HepG2 (cell line): ENCODE measurements around the gene MXRA7. TPM values are rescaled to one million over a fixed set of nuclear protein-coding genes. Genes with fewer than 3 reads are reported as not detected.
A peak's percentile ranks its signal among the peaks of the same experiment; 100 is the strongest.

Experiments
- POLR2A ChIP-seq, 2 experiments: IDR thresholded peaks; 2 replicates each; pipeline ENCODE4 v1.6.1; 2011; ENCODE audit warnings: low read depth in 2 of 2, low read length in 2 of 2, mild to moderate bottlenecking in 1 of 2, moderate library complexity in 1 of 2; ENCODE audit not compliant: insufficient read depth in 1 of 2
- RFX1 ChIP-seq: fragments of 450-650 bp; IDR thresholded peaks from 2 replicates; pipeline ENCODE4 v1.6.1; 2017
- RFXANK ChIP-seq: IDR thresholded peaks from 2 replicates; pipeline ENCODE4 v1.6.1; 2016
- TFE3 ChIP-seq: IDR thresholded peaks from 2 replicates; pipeline ENCODE4 v1.6.1; 2016
- THAP11 ChIP-seq: IDR thresholded peaks from 2 replicates; pipeline ENCODE4 v1.6.1; 2016; ENCODE audit warnings: missing biosample characterization, missing genetic modification reagents
- ZBTB20 ChIP-seq: sonication (generic); formaldehyde crosslinking; IDR thresholded peaks from 2 replicates; pipeline ENCODE4 v1.8.1; 2023; ENCODE audit warnings: missing genetic modification reagents, low read depth, mild to moderate bottlenecking, borderline replicate concordance
- ZNF280D ChIP-seq: sonication (generic); formaldehyde crosslinking; IDR thresholded peaks from 2 replicates; pipeline ENCODE4 v1.5.1; 2020; ENCODE audit warnings: mild to moderate bottlenecking, missing genetic modification reagents
- ZNF574 ChIP-seq: sonication (generic); formaldehyde crosslinking; IDR thresholded peaks from 2 replicates; pipeline ENCODE4 v1.4.0; 2020; ENCODE audit warnings: missing genetic modification reagents
- ZNF687 ChIP-seq: sonication (generic); formaldehyde crosslinking; IDR thresholded peaks from 2 replicates; pipeline ENCODE4 v1.5.1; 2020; ENCODE audit warnings: mild to moderate bottlenecking, missing genetic modification reagents, moderate library complexity
- ZNF740 ChIP-seq: sonication (generic); formaldehyde crosslinking; IDR thresholded peaks from 2 replicates; pipeline ENCODE4 v1.4.0; 2020; ENCODE audit warnings: missing genetic modification reagents
- polyA plus RNA-seq, 8 experiments: library from polyadenylated mRNA; depleted of rRNA in 3 of 8; stranded (reverse) in 7 of 8; unstranded in 1 of 8; fragments of >200 nt; fragmentation: Illumina TruSeq in 4 of 8; extraction: Trizol in 4 of 8; gene quantifications; 2 replicates each; pipeline versions ENCODE4 v1.2.1 to v1.2.3, GENCODE V29; 2011 to 2016; ENCODE audit warnings: low read depth in 4 of 8, missing spikeins in 1 of 8, mixed read lengths in 1 of 8; ENCODE audit not compliant: insufficient read depth in 1 of 8
- total RNA-seq, 5 experiments: library from RNA; depleted of rRNA; stranded (reverse); fragments of >200 nt; fragmentation: Illumina TruSeq; extraction: Trizol; gene quantifications; 2 replicates each; pipeline ENCODE4 v1.2.3, GENCODE V29; 2016; ENCODE audit warnings: low read depth in 1 of 5

The MXRA7 gene
- total and polyA plus RNA-seq, 2 of the 13 experiments (the other 11 are each of a cell fraction or from before 2014, with no cell fraction given), result 44.8 to 112 TPM

- TF ChIP-seq ZNF280D (CRISPR knock-in tag) (no peak), RFXANK (no peak), ZBTB20 (CRISPR knock-in tag) (peak; percentile 55; the same call in 1 of the 2 replicates), RFX1 (no peak), POLR2A (IDR thresholded peaks at IDR 0.05; ENCODE audit: insufficient read depth in 1 of 2, low read depth in 2 of 2, low read length in 2 of 2) (peak in 1 of 2 experiments; percentile 48; a peak in 1 of 4 replicates), ZNF740 (peak; percentile 24; the same call in 1 of the 2 replicates), ZNF574 (CRISPR knock-in tag) (0 out of 2 replicates have a peak, but pooled peaks have one; percentile 31), TFE3 (CRISPR knock-in tag) (no peak), ZNF687 (CRISPR knock-in tag) (peak; percentile 64), THAP11 (0 out of 2 replicates have a peak, but pooled peaks have one; percentile 13)
These were observed at the start of gene MXRA7 (continued) for GRCh38 chr17:76710863-76711611.
